ENCODE measurements around the gene AGTRAP.

DNA sequence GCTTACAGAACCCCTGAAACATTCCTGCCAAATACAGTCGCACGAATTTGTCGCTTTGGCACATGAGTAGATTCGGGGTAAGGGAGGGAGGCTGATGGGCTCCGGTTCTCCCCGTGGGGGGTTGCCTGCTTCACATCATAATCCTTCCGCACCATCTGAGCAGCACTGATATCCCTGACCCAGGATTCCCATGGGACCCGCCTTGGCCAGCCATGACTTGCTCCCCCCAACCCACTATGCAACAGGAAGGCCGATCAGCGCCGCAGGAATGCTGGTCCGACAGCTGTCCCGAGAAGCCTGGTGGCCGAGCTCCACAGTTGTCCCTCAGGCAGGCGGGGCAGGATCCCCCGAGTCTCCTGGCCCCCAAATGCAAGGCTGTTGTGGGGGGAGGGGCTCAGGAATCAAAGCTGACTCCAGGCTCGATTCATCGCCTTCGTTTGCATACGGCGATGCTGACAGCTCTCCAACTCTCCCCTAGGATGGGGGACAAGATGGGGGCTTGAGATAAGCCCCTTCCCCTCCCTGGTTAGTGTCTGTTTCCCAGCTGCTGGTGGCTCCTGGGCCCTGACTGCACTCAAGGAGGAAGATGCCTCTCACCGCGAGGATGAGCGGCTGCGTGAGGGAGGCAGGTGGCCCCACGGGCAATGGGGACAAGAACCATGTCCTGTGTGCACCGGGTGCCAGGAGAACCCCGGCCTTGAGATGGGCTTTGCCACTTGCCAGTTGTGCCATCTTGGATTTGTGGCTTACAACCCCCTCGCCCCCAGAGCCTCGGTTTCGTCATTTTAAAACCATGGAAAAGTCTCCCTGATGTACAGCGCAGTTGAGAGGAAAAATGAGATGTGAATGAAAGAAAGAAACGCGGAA lies 35.1 kb upstream of the AGTRAP start:
- TF ChIP-seq, protein P1, sequence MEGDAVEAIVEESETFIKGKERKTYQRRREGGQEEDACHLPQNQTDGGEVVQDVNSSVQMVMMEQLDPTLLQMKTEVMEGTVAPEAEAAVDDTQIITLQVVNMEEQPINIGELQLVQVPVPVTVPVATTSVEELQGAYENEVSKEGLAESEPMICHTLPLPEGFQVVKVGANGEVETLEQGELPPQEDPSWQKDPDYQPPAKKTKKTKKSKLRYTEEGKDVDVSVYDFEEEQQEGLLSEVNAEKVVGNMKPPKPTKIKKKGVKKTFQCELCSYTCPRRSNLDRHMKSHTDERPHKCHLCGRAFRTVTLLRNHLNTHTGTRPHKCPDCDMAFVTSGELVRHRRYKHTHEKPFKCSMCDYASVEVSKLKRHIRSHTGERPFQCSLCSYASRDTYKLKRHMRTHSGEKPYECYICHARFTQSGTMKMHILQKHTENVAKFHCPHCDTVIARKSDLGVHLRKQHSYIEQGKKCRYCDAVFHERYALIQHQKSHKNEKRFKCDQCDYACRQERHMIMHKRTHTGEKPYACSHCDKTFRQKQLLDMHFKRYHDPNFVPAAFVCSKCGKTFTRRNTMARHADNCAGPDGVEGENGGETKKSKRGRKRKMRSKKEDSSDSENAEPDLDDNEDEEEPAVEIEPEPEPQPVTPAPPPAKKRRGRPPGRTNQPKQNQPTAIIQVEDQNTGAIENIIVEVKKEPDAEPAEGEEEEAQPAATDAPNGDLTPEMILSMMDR (conservative IDR thresholded peaks at IDR 0.05; ENCODE audit: low read depth, low read length): no peak
- no peak for TF ChIP-seq EZH2 (IDR thresholded peaks at IDR 0.05; ENCODE audit: borderline replicate concordance, low read depth, low read length, poor library complexity, severe bottlenecking)
